A673 (cell line): ENCODE measurements around the gene UXS1. TPM values are rescaled to one million over a fixed set of nuclear protein-coding genes. Genes with fewer than 3 reads are reported as not detected.

Experiments
- BruUV-seq: library from RNA; stranded (reverse); fragments of 400-500 nt; replicated peaks from 2 replicates; lab custom pipeline; 2021; lab: Mats Ljungman, UMichigan
- CTCF ChIA-PET: fragments of 300-600 bp; sonication (Branson Sonifier 250); formaldehyde crosslinking; loops from one replicate; lab custom pipeline; 2022; ENCODE audit warnings: antibody characterized with exemption; lab: Charles Lee
- POLR2A ChIA-PET: fragments of 300-600 bp; sonication (Branson Sonifier 250); formaldehyde crosslinking; loops from one replicate; lab custom pipeline; 2022; ENCODE audit warnings: antibody characterized with exemption; ENCODE audit not compliant: low non-redundant PET; lab: Charles Lee
- DNase-seq: peaks from one replicate; pipeline ENCODE4 v3.0.0-alpha.2; 2015; ENCODE audit warnings: low spot score
- H3K27ac ChIP-seq: fragments of 200-600 bp; sonication (generic); 2 replicates; pipeline ENCODE4 v1.5.1; 2016; ENCODE audit warnings: mixed run types, low read depth, mild to moderate bottlenecking, mixed read lengths, antibody characterized with exemption, low read length; ENCODE audit not compliant: poor library complexity, severe bottlenecking
- H3K27me3 ChIP-seq: fragments of 200-600 bp; sonication (generic); replicated peaks from 2 replicates; pipeline ENCODE4 v1.6.1; 2017; ENCODE audit warnings: mixed run types, low read depth, mild to moderate bottlenecking, mixed read lengths, antibody characterized with exemption, low read length; ENCODE audit not compliant: insufficient read depth, poor library complexity
- H3K36me3 ChIP-seq: fragments of 200-600 bp; sonication (generic); 2 replicates; pipeline ENCODE4 v1.6.1; 2016; ENCODE audit warnings: mixed run types, mild to moderate bottlenecking, mixed read lengths, antibody characterized with exemption, low read length; ENCODE audit not compliant: insufficient read depth, poor library complexity, severe bottlenecking
- H3K4me1 ChIP-seq: fragments of 200-600 bp; sonication (generic); 2 replicates; pipeline ENCODE4 v1.6.1; 2017; ENCODE audit warnings: mixed run types, mild to moderate bottlenecking, mixed read lengths, antibody characterized with exemption, low read length; ENCODE audit not compliant: insufficient read depth, poor library complexity, severe bottlenecking
- H3K4me3 ChIP-seq: fragments of 200-600 bp; sonication (generic); 2 replicates; pipeline ENCODE4 v1.5.1; 2016; ENCODE audit warnings: low read depth, mixed run types, mild to moderate bottlenecking, mixed read lengths, low read length; ENCODE audit not compliant: poor library complexity, severe bottlenecking
- H3K9me3 ChIP-seq: fragments of 200-600 bp; sonication (generic); 2 replicates; pipeline ENCODE4 v1.6.1; 2016; ENCODE audit warnings: mixed run types, low read depth, mild to moderate bottlenecking, mixed read lengths, antibody characterized with exemption, low read length; ENCODE audit not compliant: poor library complexity, severe bottlenecking
- CTCF ChIP-seq: fragments of 300-800, 200-600 bp; sonication (generic); conservative IDR thresholded peaks from 2 replicates; pipeline ENCODE4 v1.5.1; 2017; ENCODE audit warnings: low read depth, mild to moderate bottlenecking, antibody characterized with exemption, low read length, moderate library complexity, mixed read lengths
- EZH2 ChIP-seq: fragments of 200-600 bp; sonication (generic); IDR thresholded peaks from 2 replicates; pipeline ENCODE4 v1.6.1; 2017; ENCODE audit warnings: borderline replicate concordance, low read depth, mild to moderate bottlenecking, mixed read lengths, antibody characterized with exemption, low read length; ENCODE audit not compliant: poor library complexity, severe bottlenecking
- intact Hi-C: fragments of 100-400 bp; cut with micrococcal nuclease; formaldehyde crosslinking; loops from one replicate; pipeline ENCODE4 v1.10.0; 2022; ENCODE audit not compliant: unreplicated experiment
- total RNA-seq: library from RNA; stranded (reverse); gene quantifications from 2 replicates; pipeline ENCODE4 v1.2.3, GENCODE V29; 2021

UXS1 gene
- total RNA-seq, 1 experiment from 2014 or later: 48.6 TPM

DNA sequence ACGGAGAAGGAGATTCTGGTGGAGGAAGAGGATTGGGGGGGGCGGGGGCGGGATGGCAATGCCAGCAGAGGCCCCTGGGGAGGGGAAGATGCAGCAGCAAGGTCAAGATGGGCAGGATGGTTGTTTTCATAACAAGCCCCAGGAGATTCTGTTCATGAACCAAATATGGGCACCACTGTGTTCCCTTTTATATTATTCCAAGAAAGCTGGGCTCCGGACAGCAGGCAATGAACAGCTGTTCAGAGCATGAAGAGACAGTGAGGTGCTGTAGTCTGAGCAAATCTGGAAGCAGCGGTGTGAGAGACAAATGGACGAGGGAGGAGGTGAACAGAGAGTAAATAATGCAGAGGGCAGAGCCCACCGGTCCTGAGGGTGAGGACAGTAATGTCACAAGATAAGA is 20.0 kb downstream of the UXS1 start:
- CTCF ChIA-PET: no interaction called here
- POLR2A ChIA-PET: no interaction called here
- no peak for TF ChIP-seq EZH2
- TF ChIP-seq CTCF: no peak
- intact Hi-C loops: no loop called here
- Histone ChIP-seq H3K4me3 (no peak overlapping the region), H3K9me3 (no peaks in the 10 kb centered on the region), H3K27ac (no peak overlapping the region), H3K4me1 (no peaks in the 10 kb centered on the region), H3K36me3 (no peaks in the 10 kb centered on the region), H3K27me3 (no peaks in the 10 kb centered on the region)
- no peak for DNase-seq
- no TSS peak for BruUV-seq

DNA sequence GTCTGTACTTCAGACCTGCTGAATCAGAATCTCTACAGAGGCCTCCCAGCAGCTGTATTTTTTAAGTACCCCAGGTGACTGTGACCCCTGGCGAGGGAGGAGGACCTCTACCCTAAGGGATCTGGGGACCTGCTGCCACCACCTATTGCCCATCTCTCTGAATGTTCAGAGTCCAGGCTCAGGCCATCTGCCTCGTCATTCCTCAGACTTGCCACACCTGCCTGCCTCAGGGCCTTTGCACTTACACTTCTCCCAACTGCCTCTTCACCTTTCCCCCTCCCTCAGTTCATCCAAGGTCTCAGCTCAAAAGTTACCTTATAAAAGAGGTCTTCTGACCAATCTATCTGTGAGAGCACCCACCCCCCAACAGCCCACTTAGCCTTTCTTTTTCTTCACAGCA is 21.5 kb downstream of the UXS1 start:
- Histone ChIP-seq H3K36me3 (no peaks in the 10 kb centered on the region), H3K4me1 (no peaks in the 10 kb centered on the region), H3K27ac (no peak overlapping the region), H3K9me3 (no peaks in the 10 kb centered on the region), H3K4me3 (no peak overlapping the region), H3K27me3 (no peaks in the 10 kb centered on the region)
- no TSS peak for BruUV-seq
- no peak for DNase-seq
- no peak for TF ChIP-seq CTCF
- TF ChIP-seq EZH2: no peak
- intact Hi-C loops: no loop called here
- CTCF ChIA-PET: no interaction called here
- POLR2A ChIA-PET: no interaction called here

- H3K9me3 ChIP-seq: no peaks in the 10 kb centered on the region
- CTCF ChIA-PET: no interaction called here
- POLR2A ChIA-PET: interaction anchor here (0.7 kb wide), 1 partner anchor 846 kb away, joined by 3 read pairs; no protein-coding TSS in a partner anchor
- intact Hi-C loops: no loop called here
- H3K4me3 ChIP-seq: no peak overlapping the region
- no peaks in the 10 kb centered on the region for H3K36me3 ChIP-seq
- BruUV-seq: no TSS peak
- peaks cover 15% of the 10 kb centered on the region for H3K4me1 ChIP-seq
- DNase-seq: no peak
- no peak overlapping the region for H3K27ac ChIP-seq
- no peaks in the 10 kb centered on the region for H3K27me3 ChIP-seq
- TF ChIP-seq CTCF: no peak
- TF ChIP-seq EZH2: no peak
These were observed 25.4 kb downstream of the UXS1 start for GRCh38 chr2:106168657-106169056.
